IMR-90 (cell line): ENCODE measurements around the gene TMEM120A. TPM values are rescaled to one million over a fixed set of nuclear protein-coding genes. Genes with fewer than 3 reads are reported as not detected.

Source experiments
- ATAC-seq: fragments of 200-7000 bp; cut with Tn5 transposase; 2 replicates; pipeline ENCODE4 v1.9.1; 2020; ENCODE audit warnings: low read depth, mild to moderate bottlenecking, moderate library complexity
- BruUV-seq: library from RNA; stranded (reverse); fragments of 400-500 nt; replicated peaks from 2 replicates; lab custom pipeline; 2021; lab: Mats Ljungman, UMichigan
- CTCF ChIA-PET: fragments of 300-600 bp; formaldehyde crosslinking; extraction: SDS; loops from one replicate; lab custom pipeline; 2021; ENCODE audit warnings: antibody characterized with exemption; lab: Yijun Ruan, JAX
- POLR2A ChIA-PET: fragments of 300-600 bp; sonication (Branson Sonifier 250); formaldehyde crosslinking; loops from one replicate; lab custom pipeline; 2022; ENCODE audit warnings: antibody characterized with exemption; ENCODE audit not compliant: unreplicated experiment; lab: Charles Lee
- DNase-seq: peaks from one replicate; pipeline ENCODE4 v3.0.0; 2013
- H2AFZ ChIP-seq: replicated peaks from 2 replicates; pipeline ENCODE3; 2013; ENCODE audit warnings: low read length, mild to moderate bottlenecking; ENCODE audit not compliant: poor library complexity
- H2AK5ac ChIP-seq: 2 replicates; pipeline ENCODE4 v1.6.1; 2013; ENCODE audit warnings: low read depth, low read length, inconsistent platforms
- H2AK9ac ChIP-seq: replicated peaks from 2 replicates; pipeline ENCODE3; 2013; ENCODE audit warnings: mild to moderate bottlenecking, low read depth, low read length, moderate library complexity; ENCODE audit not compliant: poor library complexity
- H2BK120ac ChIP-seq: 2 replicates; pipeline ENCODE4 v1.6.1; 2013; ENCODE audit warnings: low read depth, low read length, inconsistent platforms
- H2BK15ac ChIP-seq: 3 replicates; pipeline ENCODE4 v1.6.1; 2013; ENCODE audit warnings: low read depth, low read length, inconsistent platforms
- H2BK20ac ChIP-seq: 2 replicates; pipeline ENCODE4 v1.6.1; 2013; ENCODE audit warnings: low read depth, mild to moderate bottlenecking, inconsistent platforms, low read length, moderate library complexity
- H2BK5ac ChIP-seq: 2 replicates; pipeline ENCODE4 v1.6.1; 2013; ENCODE audit warnings: mild to moderate bottlenecking, low read depth, low read length, inconsistent platforms; ENCODE audit not compliant: poor library complexity, severe bottlenecking
- H3K14ac ChIP-seq: replicated peaks from 2 replicates; pipeline ENCODE4 v1.6.1; 2013; ENCODE audit warnings: low read depth, low read length, inconsistent platforms
- H3K18ac ChIP-seq: 2 replicates; pipeline ENCODE4 v1.6.1; 2013; ENCODE audit warnings: low read depth, low read length, control low read depth
- H3K23ac ChIP-seq: 2 replicates; pipeline ENCODE4 v1.6.1; 2013; ENCODE audit warnings: low read depth, low read length, inconsistent platforms
- H3K27ac ChIP-seq: 2 replicates; pipeline ENCODE4 v1.5.1; 2013; ENCODE audit warnings: mild to moderate bottlenecking, control low read depth, low read length; ENCODE audit not compliant: insufficient read depth
- H3K27me3 ChIP-seq: 2 replicates; pipeline ENCODE4 v1.6.1; 2013; ENCODE audit warnings: low read length; ENCODE audit not compliant: control insufficient read depth, insufficient read depth
- H3K36me3 ChIP-seq: 2 replicates; pipeline ENCODE4 v1.6.1; 2013; ENCODE audit warnings: low read length, mixed read lengths; ENCODE audit not compliant: control insufficient read depth, insufficient read depth
- H3K4ac ChIP-seq: 2 replicates; pipeline ENCODE4 v1.6.1; 2013; ENCODE audit warnings: low read depth, low read length, inconsistent platforms
- H3K4me1 ChIP-seq: 2 replicates; pipeline ENCODE4 v1.6.1; 2013; ENCODE audit warnings: low read length, mixed read lengths; ENCODE audit not compliant: control insufficient read depth, insufficient read depth
- H3K4me2 ChIP-seq: 2 replicates; pipeline ENCODE4 v1.6.1; 2013; ENCODE audit warnings: low read depth, mild to moderate bottlenecking, control low read depth, low read length, moderate library complexity
- H3K4me3 ChIP-seq: 2 replicates; pipeline ENCODE4 v1.5.1; 2013; ENCODE audit warnings: low read depth, mild to moderate bottlenecking, control low read depth, low read length, moderate library complexity; ENCODE audit not compliant: insufficient read depth
- H3K56ac ChIP-seq: 2 replicates; pipeline ENCODE4 v1.6.1; 2013; ENCODE audit warnings: low read length, inconsistent platforms; ENCODE audit not compliant: insufficient read depth; ENCODE audit errors: extremely low read depth
- H3K79me1 ChIP-seq, 2 experiments: 2 replicates each; pipeline ENCODE4 v1.6.1; 2013; ENCODE audit warnings: low read length in 2 of 2, inconsistent platforms in 1 of 2, low read depth in 1 of 2
- H3K9ac ChIP-seq: 2 replicates; pipeline ENCODE4 v1.6.1; 2013; ENCODE audit warnings: low read depth, low read length, control low read depth
- H3K9me1 ChIP-seq: 2 replicates; pipeline ENCODE4 v1.6.1; 2013; ENCODE audit warnings: low read length, inconsistent platforms; ENCODE audit not compliant: insufficient read depth
- H3K9me3 ChIP-seq: 2 replicates; pipeline ENCODE4 v1.6.1; 2013; ENCODE audit warnings: low read length; ENCODE audit not compliant: control insufficient read depth, insufficient read depth
- H4K20me1 ChIP-seq: 2 replicates; pipeline ENCODE4 v1.6.1; 2013; ENCODE audit warnings: low read length, inconsistent platforms; ENCODE audit not compliant: insufficient read depth
- H4K5ac ChIP-seq: 2 replicates; pipeline ENCODE4 v1.6.1; 2013; ENCODE audit warnings: mild to moderate bottlenecking, low read depth, low read length, control low read depth
- H4K8ac ChIP-seq, 2 experiments: 2 replicates each; pipeline ENCODE4 v1.6.1; 2013; ENCODE audit warnings: low read depth in 2 of 2, low read length in 2 of 2, control low read depth in 1 of 2, inconsistent platforms in 1 of 2
- H4K91ac ChIP-seq: 2 replicates; pipeline ENCODE4 v1.6.1; 2013; ENCODE audit warnings: low read depth, low read length, inconsistent platforms; ENCODE audit not compliant: insufficient read depth
- CHD1 ChIP-seq: IDR thresholded peaks from 2 replicates; pipeline ENCODE4 v1.6.1; 2012; ENCODE audit warnings: low read depth, low read length, improper control_type of control experiment
- FOS ChIP-seq: fragments of 150-350 bp; IDR thresholded peaks from 2 replicates; pipeline ENCODE4 v1.6.1; 2016; ENCODE audit warnings: low read depth, low read length
- WGBS, 2 experiments: methylation state at CpG; one replicate each; pipeline versions ENCODE4 v1.1.5 to v1.1.7; 2013; ENCODE audit warnings: missing lambda C conversion rate in 2 of 2; ENCODE audit not compliant: insufficient read length in 1 of 2; ENCODE audit errors: extremely low coverage in 2 of 2; 5-methylcytosine and 5-hydroxymethylcytosine counted together
- dilution Hi-C: fragments of 300-500 bp; cut with HindIII; formaldehyde crosslinking; loops from one replicate; pipeline ENCODE4 v1.14.3; 2018; ENCODE audit warnings: low sequenced_read_pairs; ENCODE audit not compliant: unreplicated experiment
- in situ Hi-C: fragments of 300-500 bp; cut with MboI; formaldehyde crosslinking; loops from 3 replicates; pipeline ENCODE4 v1.14.3; 2019; ENCODE audit warnings: low sequenced_read_pairs, inconsistent platforms, mixed read lengths
- intact Hi-C: fragments of 100-400 bp; cut with micrococcal nuclease; formaldehyde crosslinking; loops from 2 replicates; pipeline ENCODE4 v1.10.0; 2022
- polyA plus RNA-seq, 3 experiments: library from polyadenylated mRNA; depleted of rRNA; stranded (reverse); fragments of >200 nt; gene quantifications; 2 replicates each; pipeline ENCODE4 v1.2.3, GENCODE V29; 2012; ENCODE audit warnings: low replicate concordance in 1 of 3
- total RNA-seq: library from RNA; depleted of rRNA; stranded (reverse); fragments of >200 nt; gene quantifications from 2 replicates; pipeline ENCODE4 v1.2.3, GENCODE V29; 2012

The TMEM120A gene
- total and polyA plus RNA-seq, 2 of the 4 experiments (the other 2 are of a cell fraction), result 32.1 to 39.3 TPM

DNA sequence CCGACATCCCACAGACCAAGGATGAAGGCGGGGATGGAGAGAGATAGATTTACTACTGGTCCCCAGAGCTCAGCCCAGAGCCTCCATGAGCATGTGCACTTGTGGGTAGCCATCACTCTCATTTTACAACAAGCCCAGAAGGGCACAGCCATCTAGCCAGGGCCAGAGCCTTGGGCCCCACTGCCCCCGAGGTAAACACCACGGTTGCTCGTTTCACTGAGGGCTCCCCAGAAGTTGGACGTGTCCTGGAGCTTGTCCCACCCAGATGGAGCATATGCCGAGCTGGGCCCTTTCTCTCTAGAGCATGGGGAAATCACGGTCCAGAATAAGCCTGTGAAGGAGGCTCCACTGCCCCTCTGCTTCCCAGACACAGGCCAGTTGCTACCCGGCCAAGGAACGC, 9.0 kb upstream of the TMEM120A start:
- Histone ChIP-seq H3K9me1 (peaks cover 4% of the 10 kb centered on the region; the same call in 1 of the 2 replicates), H4K8ac (no peak overlapping the region), H2BK15ac (no peak overlapping the region), H2BK120ac (no peak overlapping the region), H3K14ac (no peak overlapping the region), H3K4me3 (no peak overlapping the region), H2BK5ac (no peak overlapping the region), H3K56ac (no peak overlapping the region), H2AFZ (no peak overlapping the region), H3K9ac (no peak overlapping the region), H4K91ac (no peak overlapping the region), H2BK20ac (no peak overlapping the region), H3K36me3 (peaks cover 30% of the 10 kb centered on the region), H4K5ac (no peak overlapping the region), H3K4me2 (no peak overlapping the region), H3K18ac (no peak overlapping the region), H2AK9ac (no peak overlapping the region), H3K79me1 (peaks cover 0 to 3% of the 10 kb centered on the region in 2 experiments; a peak in 1 of 4 replicates), H3K4me1 (no peaks in the 10 kb centered on the region), H4K20me1 (0 out of 2 replicates have a peak, but pooled peaks cover 3% of the 10 kb centered on the region), H3K4ac (no peak overlapping the region), H3K9me3 (no peaks in the 10 kb centered on the region), H3K27ac (no peak overlapping the region), H3K27me3 (no peaks in the 10 kb centered on the region), H3K23ac (no peak overlapping the region), H2AK5ac (no peak overlapping the region)
- no peak for ATAC-seq
- no TSS peak for BruUV-seq
- TF ChIP-seq CHD1 (no peak), FOS (no peak)
- intact Hi-C loops (no loop called here), in situ Hi-C loops (no loop called here), dilution Hi-C loops (no loop called here)
- ChIA-PET POLR2A (no interaction called here), CTCF (no interaction called here)
- WGBS, 2 experiments, result 96% methylated on average over 5 of the region's 10 CpGs; no CpG with 5 or more reads in 1 of the 2 experiments
- no peak for DNase-seq
